ENCODE measurements around the gene KDM7A. TPM values are rescaled to one million over a fixed set of nuclear protein-coding genes. Genes with fewer than 3 reads are reported as not detected.
A peak's percentile ranks its signal among the peaks of the same experiment; 100 is the strongest.

The KDM7A gene
- polyA plus RNA-seq, 2 donors: 4.0 to 6.6 TPM

DNA sequence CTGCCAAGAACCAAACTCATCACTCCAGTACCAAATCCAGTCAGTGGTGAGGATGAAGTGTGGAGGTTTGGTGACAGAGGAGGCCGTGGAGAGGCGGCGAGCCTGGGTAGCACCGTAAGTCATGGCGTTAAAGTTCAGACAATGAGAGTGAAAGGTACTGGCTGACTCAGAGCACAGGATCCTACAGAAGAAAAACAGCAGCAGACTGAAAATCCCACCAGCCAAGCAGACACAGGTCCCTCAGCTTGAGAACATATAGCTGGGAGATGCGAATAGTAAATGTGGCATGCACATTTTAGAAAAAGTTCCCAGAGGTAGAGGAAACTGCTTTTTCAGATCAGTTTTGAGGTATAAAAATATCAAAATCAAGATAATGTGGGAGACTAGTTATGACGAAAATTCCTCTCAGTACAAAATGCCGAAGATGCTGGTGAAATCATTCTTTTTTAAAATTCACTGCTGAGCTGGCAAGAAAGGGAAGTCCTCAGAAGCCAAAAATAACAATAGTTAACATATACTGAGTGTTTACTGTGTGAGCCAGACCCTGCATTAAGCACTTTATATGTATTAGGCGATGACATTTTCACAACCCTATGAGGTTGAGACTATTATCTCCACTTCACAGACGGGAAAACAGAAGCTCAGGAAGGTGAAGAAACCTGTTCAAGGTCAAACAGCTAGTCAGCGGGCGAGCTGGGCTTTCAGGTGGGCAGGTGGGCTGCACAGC is 135.0 kb downstream of the KDM7A start:
- peaks cover 4 to 24% of the 10 kb centered on the region in 2 donors for H3K36me3 ChIP-seq (ENCODE audit: control insufficient read depth in 2 of 2, insufficient read depth in 2 of 2, low read length in 1 of 2)
- no peaks in the 10 kb centered on the region for H3K9me3 ChIP-seq (ENCODE audit: control insufficient read depth in 2 of 2, insufficient read depth in 1 of 2, low read depth in 1 of 2, low read length in 1 of 2)

DNA sequence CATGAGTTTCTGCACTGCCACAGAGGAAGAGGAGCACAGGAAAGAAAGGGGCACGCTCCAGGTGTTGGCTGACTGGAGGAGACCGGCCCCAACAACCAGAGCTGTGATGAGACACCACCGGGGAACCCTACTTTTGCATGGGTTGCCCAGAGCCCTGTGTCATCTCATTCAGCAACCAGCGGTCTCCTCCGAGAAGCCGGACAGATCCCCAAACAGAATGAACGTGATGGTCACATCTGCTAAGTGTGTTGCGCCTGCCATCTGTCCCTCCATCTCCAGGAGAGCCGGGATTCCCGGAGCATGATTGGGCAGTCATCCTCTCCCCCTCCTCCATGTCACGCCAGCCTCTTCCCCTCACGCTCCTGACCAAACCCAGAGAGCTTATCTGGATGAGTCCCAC is 136.9 kb downstream of the KDM7A start:
- Histone ChIP-seq H3K4me1 (ENCODE audit: control insufficient read depth in 2 of 2, insufficient read depth in 2 of 2, low read length in 1 of 2) (peaks cover 0 to 4% of the 10 kb centered on the region in 2 donors), H3K27ac (ENCODE audit: low read depth in 2 of 2, low read length in 1 of 2) (no peak overlapping the region), H3K36me3 (ENCODE audit: control insufficient read depth in 2 of 2, insufficient read depth in 2 of 2, low read length in 1 of 2) (peaks cover 4 to 29% of the 10 kb centered on the region in 2 donors), H3K4me3 (ENCODE audit: low read depth in 1 of 2, low read length in 2 of 2) (no peak overlapping the region), H3K9me3 (ENCODE audit: control insufficient read depth in 2 of 2, insufficient read depth in 1 of 2, low read depth in 1 of 2, low read length in 1 of 2) (no peaks in the 10 kb centered on the region), H3K27me3 (ENCODE audit: control insufficient read depth in 1 of 2, insufficient read depth in 2 of 2, low read length in 2 of 2) (no peaks in the 10 kb centered on the region)
- WGBS, 2 donors: 93 to 95% methylated on average over 12 of the region's 12 CpGs

More for the DNA sequence above, 135.0 kb downstream of the KDM7A start:
- no peak overlapping the region for H3K4me3 ChIP-seq (ENCODE audit: low read depth in 1 of 2, low read length in 2 of 2)
- H3K27me3 ChIP-seq (ENCODE audit: control insufficient read depth in 1 of 2, insufficient read depth in 2 of 2, low read length in 2 of 2): no peaks in the 10 kb centered on the region
- WGBS, 2 donors: 93% methylated on average over 12 of the region's 12 CpGs
- H3K27ac ChIP-seq (ENCODE audit: low read depth in 2 of 2, low read length in 1 of 2): no peak overlapping the region
- H3K4me1 ChIP-seq (ENCODE audit: control insufficient read depth in 2 of 2, insufficient read depth in 2 of 2, low read length in 1 of 2): peaks cover 0 to 4% of the 10 kb centered on the region in 2 donors

DNA sequence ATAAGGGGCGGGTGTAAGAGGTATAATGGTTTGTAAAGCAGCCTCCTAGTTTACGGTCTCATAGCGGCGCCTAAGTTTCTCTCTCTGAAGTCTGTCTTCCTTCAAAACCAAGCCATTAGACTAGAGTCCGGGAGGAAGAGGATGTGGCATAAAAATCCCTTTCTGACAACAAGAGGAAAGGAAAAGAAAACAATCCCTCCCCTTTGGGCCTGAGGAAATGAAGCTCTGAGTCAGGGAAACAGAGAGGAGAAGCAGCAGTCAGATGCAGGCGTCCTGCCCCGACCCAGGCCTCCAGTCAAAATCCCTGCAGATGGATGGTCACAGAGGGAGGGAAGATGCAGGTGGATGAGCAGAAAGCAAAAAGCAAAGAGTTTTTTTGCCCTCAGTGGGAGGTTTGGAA is 137.7 kb downstream of the KDM7A start:
- H3K4me1 ChIP-seq (ENCODE audit: control insufficient read depth in 2 of 2, insufficient read depth in 2 of 2, low read length in 1 of 2): peaks cover 0 to 4% of the 10 kb centered on the region in 2 donors
- H3K4me3 ChIP-seq (ENCODE audit: low read depth in 1 of 2, low read length in 2 of 2): no peak overlapping the region
- H3K27me3 ChIP-seq (ENCODE audit: control insufficient read depth in 1 of 2, insufficient read depth in 2 of 2, low read length in 2 of 2): no peaks in the 10 kb centered on the region
- H3K36me3 ChIP-seq (ENCODE audit: control insufficient read depth in 2 of 2, insufficient read depth in 2 of 2, low read length in 1 of 2): peaks cover 4 to 29% of the 10 kb centered on the region in 2 donors
- 78 to 80% methylated on average over 7 of the region's 7 CpGs for WGBS, 2 donors
- H3K9me3 ChIP-seq (ENCODE audit: control insufficient read depth in 2 of 2, insufficient read depth in 1 of 2, low read depth in 1 of 2, low read length in 1 of 2): no peaks in the 10 kb centered on the region
- H3K27ac ChIP-seq (ENCODE audit: low read depth in 2 of 2, low read length in 1 of 2): peak overlapping the region in 1 of 2 donors; percentile 16

DNA sequence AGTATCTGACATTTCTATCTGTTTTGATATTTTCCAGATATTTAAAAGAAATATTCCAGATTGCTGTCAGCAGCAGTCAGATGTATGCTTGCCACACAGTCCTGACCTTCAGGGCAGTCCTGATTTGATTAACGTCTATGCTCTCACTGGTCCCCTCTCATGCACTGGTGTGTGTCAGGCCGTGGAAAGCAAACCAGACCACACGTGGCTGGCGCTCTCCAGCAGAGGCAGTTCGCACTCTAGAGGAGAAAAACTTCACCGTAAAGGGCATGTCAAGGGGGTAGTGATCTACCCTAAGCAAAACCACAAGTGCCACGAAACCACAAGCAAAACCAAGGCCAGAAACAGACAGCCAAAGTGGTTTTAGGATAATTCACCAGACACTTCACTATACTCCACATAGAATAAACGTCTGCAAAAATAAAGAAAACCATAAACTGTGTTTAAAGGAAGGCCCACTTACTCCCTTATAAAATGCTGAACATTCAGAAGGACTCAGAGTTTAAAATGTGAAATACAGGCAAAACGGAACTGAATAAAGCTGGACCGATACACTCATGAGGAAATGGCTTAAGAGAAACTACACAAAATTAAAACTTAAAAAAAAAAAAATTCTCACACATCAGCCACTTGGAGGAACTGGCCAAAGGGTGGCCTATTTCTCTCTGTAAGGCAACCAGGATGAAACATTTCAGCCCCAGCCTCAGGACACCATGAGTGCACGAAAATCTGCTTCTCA is 140.4 kb downstream of the KDM7A start:
- 76 to 79% methylated on average over 11 of the region's 11 CpGs for WGBS, 2 donors
- Histone ChIP-seq H3K4me1 (ENCODE audit: control insufficient read depth in 2 of 2, insufficient read depth in 2 of 2, low read length in 1 of 2) (peaks cover 0 to 4% of the 10 kb centered on the region in 2 donors), H3K27me3 (ENCODE audit: control insufficient read depth in 1 of 2, insufficient read depth in 2 of 2, low read length in 2 of 2) (no peaks in the 10 kb centered on the region), H3K9me3 (ENCODE audit: control insufficient read depth in 2 of 2, insufficient read depth in 1 of 2, low read depth in 1 of 2, low read length in 1 of 2) (no peaks in the 10 kb centered on the region), H3K36me3 (ENCODE audit: control insufficient read depth in 2 of 2, insufficient read depth in 2 of 2, low read length in 1 of 2) (peaks cover 4 to 30% of the 10 kb centered on the region in 2 donors), H3K27ac (ENCODE audit: low read depth in 2 of 2, low read length in 1 of 2) (no peak overlapping the region), H3K4me3 (ENCODE audit: low read depth in 1 of 2, low read length in 2 of 2) (no peak overlapping the region)

DNA sequence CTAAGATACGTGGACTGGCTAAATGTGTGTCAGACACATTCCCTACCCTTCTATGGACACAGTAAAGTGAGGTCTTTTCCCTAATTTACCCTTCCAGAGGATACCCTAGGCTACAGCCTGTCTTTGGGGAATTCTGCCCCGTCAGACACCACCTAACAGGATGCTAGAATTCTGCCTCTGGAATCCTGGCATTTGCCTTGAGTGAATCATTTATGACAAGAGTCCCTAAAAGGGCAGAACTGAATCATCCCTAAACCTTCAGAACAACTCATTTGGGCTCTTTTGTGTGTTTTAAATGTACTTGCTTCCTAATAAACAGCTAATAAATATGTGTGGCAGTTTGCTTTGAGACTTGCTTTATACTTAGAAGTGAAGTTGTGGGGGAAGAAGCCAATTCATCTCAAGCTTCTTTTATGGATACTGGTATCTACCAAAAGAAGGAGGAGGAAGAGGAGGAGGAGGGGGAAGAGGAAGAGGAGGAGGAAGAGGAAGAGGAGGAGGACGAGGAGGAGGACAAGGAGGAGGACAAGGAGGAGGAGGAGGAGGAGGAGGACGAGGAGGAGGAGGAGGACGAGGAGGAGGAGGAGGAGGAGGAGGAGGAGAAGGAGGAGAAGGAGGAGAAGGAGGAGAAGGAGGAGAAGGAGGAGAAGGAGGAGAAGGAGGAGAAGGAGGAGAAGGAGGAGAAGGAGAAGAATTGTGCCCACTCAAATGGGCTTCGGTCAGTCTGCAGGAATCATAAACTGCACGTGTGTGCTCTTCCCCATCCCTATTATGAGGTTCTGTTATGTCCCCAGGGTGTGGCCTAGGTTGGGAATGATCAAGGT is 141.2 kb downstream of the KDM7A start:
- Histone ChIP-seq H3K9me3 (ENCODE audit: control insufficient read depth in 2 of 2, insufficient read depth in 1 of 2, low read depth in 1 of 2, low read length in 1 of 2) (no peaks in the 10 kb centered on the region), H3K27ac (ENCODE audit: low read depth in 2 of 2, low read length in 1 of 2) (no peak overlapping the region), H3K4me1 (ENCODE audit: control insufficient read depth in 2 of 2, insufficient read depth in 2 of 2, low read length in 1 of 2) (peaks cover 0 to 4% of the 10 kb centered on the region in 2 donors), H3K27me3 (ENCODE audit: control insufficient read depth in 1 of 2, insufficient read depth in 2 of 2, low read length in 2 of 2) (no peaks in the 10 kb centered on the region), H3K36me3 (ENCODE audit: control insufficient read depth in 2 of 2, insufficient read depth in 2 of 2, low read length in 1 of 2) (peaks cover 4 to 30% of the 10 kb centered on the region in 2 donors), H3K4me3 (ENCODE audit: low read depth in 1 of 2, low read length in 2 of 2) (no peak overlapping the region)
- WGBS, 2 donors: 84 to 91% methylated on average over 4 of the region's 7 CpGs

Other genes starting within 250 kb of the KDM7A start
- 10 to 100 TPM; 10.2 to 13.0 TPM for gene PARP12, start 114.0 kb downstream of the KDM7A start, polyA plus RNA-seq
- 10 to 100 TPM; 11.7 to 13.4 TPM for gene SLC37A3, start 221.5 kb upstream of the KDM7A start, polyA plus RNA-seq
- under 1 TPM in 1 of 2 donors, not detected in 1; 0.15 TPM for gene RAB19, start 227.1 kb upstream of the KDM7A start, polyA plus RNA-seq